ENCODE measurements around the gene COPG1.
"Not testable (repeated sequence)": the region's sequence is repeated elsewhere in the genome, so short reads cannot be mapped to it uniquely, and the experiment has no call there.

COPG1 gene

GRCh38 chr3:129240436-129240835 lies 9.0 kb upstream of the COPG1 start:
- no peak overlapping the region for H3K9ac ChIP-seq (ENCODE audit: low read length)
- H3K4me2 ChIP-seq (ENCODE audit: low read length), result no peak overlapping the region
- H3K9me3 ChIP-seq (ENCODE audit: low read length), result no peaks in the 10 kb centered on the region
- no peak overlapping the region for H2AFZ ChIP-seq (ENCODE audit: low read length)
- TF ChIP-seq CTCF (IDR thresholded peaks at IDR 0.05; ENCODE audit: low read length) (no peak), EZH2 (IDR thresholded peaks at IDR 0.05; ENCODE audit: borderline replicate concordance, low read length) (no peak)
- H3K4me3 ChIP-seq (ENCODE audit: low read depth, low read length, poor library complexity, severe bottlenecking), result no peak overlapping the region
- no peaks in the 10 kb centered on the region for H3K79me2 ChIP-seq (ENCODE audit: insufficient read depth, low read length)
- no peaks in the 10 kb centered on the region for H4K20me1 ChIP-seq (ENCODE audit: insufficient read depth, low read length)
- H3K4me1 ChIP-seq (ENCODE audit: insufficient read depth, low read length, severe bottlenecking), result peaks cover 3% of the 10 kb centered on the region
- no peaks in the 10 kb centered on the region for H3K27me3 ChIP-seq (ENCODE audit: insufficient read depth, low read length)
- no peaks in the 10 kb centered on the region for H3K36me3 ChIP-seq (ENCODE audit: insufficient read depth, low read length)
- H3F3A ChIP-seq (ENCODE audit: insufficient read depth, low read length), result no peaks in the 10 kb centered on the region
- no peak overlapping the region for H3K27ac ChIP-seq (ENCODE audit: low read depth, low read length, poor library complexity, severe bottlenecking)
- no peaks in the 10 kb centered on the region for H3K9me2 ChIP-seq (ENCODE audit: low read depth, low read length)

GRCh38 chr3:129245141-129245540 lies 4.3 kb upstream of the COPG1 start:
- TF ChIP-seq EZH2 (IDR thresholded peaks at IDR 0.05; ENCODE audit: borderline replicate concordance, low read length) (no peak), CTCF (IDR thresholded peaks at IDR 0.05; ENCODE audit: low read length) (no peak)
- Histone ChIP-seq H3F3A (ENCODE audit: insufficient read depth, low read length) (no peaks in the 10 kb centered on the region), H3K36me3 (ENCODE audit: insufficient read depth, low read length) (no peaks in the 10 kb centered on the region), H3K27me3 (ENCODE audit: insufficient read depth, low read length) (no peaks in the 10 kb centered on the region), H3K27ac (ENCODE audit: low read depth, low read length, poor library complexity, severe bottlenecking) (no peak overlapping the region), H2AFZ (ENCODE audit: low read length) (no peak overlapping the region), H3K79me2 (ENCODE audit: insufficient read depth, low read length) (peaks cover 6% of the 10 kb centered on the region), H3K9ac (ENCODE audit: low read length) (peak overlapping the region; percentile 10; the same call in 1 of the 2 replicates), H4K20me1 (ENCODE audit: insufficient read depth, low read length) (no peaks in the 10 kb centered on the region), H3K9me3 (ENCODE audit: low read length) (no peaks in the 10 kb centered on the region), H3K9me2 (ENCODE audit: low read depth, low read length) (no peaks in the 10 kb centered on the region), H3K4me3 (ENCODE audit: low read depth, low read length, poor library complexity, severe bottlenecking) (no peak overlapping the region), H3K4me1 (ENCODE audit: insufficient read depth, low read length, severe bottlenecking) (peaks cover 26% of the 10 kb centered on the region), H3K4me2 (ENCODE audit: low read length) (peak overlapping the region; percentile 21; the same call in 1 of the 2 replicates)

- H4K20me1 ChIP-seq (ENCODE audit: insufficient read depth, low read length); H3F3A ChIP-seq (ENCODE audit: insufficient read depth, low read length); H3K9me3 ChIP-seq (ENCODE audit: low read length); H3K36me3 ChIP-seq (ENCODE audit: insufficient read depth, low read length); H3K9me2 ChIP-seq (ENCODE audit: low read depth, low read length); H3K27me3 ChIP-seq (ENCODE audit: insufficient read depth, low read length); H3K4me3 ChIP-seq (ENCODE audit: low read depth, low read length, poor library complexity, severe bottlenecking); H3K27ac ChIP-seq (ENCODE audit: low read depth, low read length, poor library complexity, severe bottlenecking); H2AFZ ChIP-seq (ENCODE audit: low read length): not testable (repeated sequence)
- peak; percentile 100 for TF ChIP-seq CTCF (IDR thresholded peaks at IDR 0.05; ENCODE audit: low read length)
- H3K79me2 ChIP-seq (ENCODE audit: insufficient read depth, low read length), result peaks cover 12% of the 10 kb centered on the region
- H3K4me2 ChIP-seq (ENCODE audit: low read length), result peak overlapping the region; percentile 21; the same call in 1 of the 2 replicates
- H3K9ac ChIP-seq (ENCODE audit: low read length), result peak overlapping the region; percentile 10; the same call in 1 of the 2 replicates
- H3K4me1 ChIP-seq (ENCODE audit: insufficient read depth, low read length, severe bottlenecking), result peaks cover 33% of the 10 kb centered on the region
Observed at GRCh38 chr3:129245641-129246306, 3.6 kb upstream of the COPG1 start.

All from OCI-LY1 (cell line).